A673 (cell line): ENCODE measurements around the gene GSTM5. TPM values are rescaled to one million over a fixed set of nuclear protein-coding genes. Genes with fewer than 3 reads are reported as not detected.
"Not testable (repeated sequence)": the region's sequence is repeated elsewhere in the genome, so short reads cannot be mapped to it uniquely, and the experiment has no call there.

Source experiments
- BruUV-seq: library from RNA; stranded (reverse); fragments of 400-500 nt; replicated peaks from 2 replicates; lab custom pipeline; 2021; lab: Mats Ljungman, UMichigan
- CTCF ChIA-PET: fragments of 300-600 bp; sonication (Branson Sonifier 250); formaldehyde crosslinking; loops from one replicate; lab custom pipeline; 2022; ENCODE audit warnings: antibody characterized with exemption; lab: Charles Lee
- POLR2A ChIA-PET: fragments of 300-600 bp; sonication (Branson Sonifier 250); formaldehyde crosslinking; loops from one replicate; lab custom pipeline; 2022; ENCODE audit warnings: antibody characterized with exemption; ENCODE audit not compliant: low non-redundant PET; lab: Charles Lee
- DNase-seq: peaks from one replicate; pipeline ENCODE4 v3.0.0-alpha.2; 2015; ENCODE audit warnings: low spot score
- H3K27ac ChIP-seq: fragments of 200-600 bp; sonication (generic); 2 replicates; pipeline ENCODE4 v1.5.1; 2016; ENCODE audit warnings: mixed run types, low read depth, mild to moderate bottlenecking, mixed read lengths, antibody characterized with exemption, low read length; ENCODE audit not compliant: poor library complexity, severe bottlenecking
- H3K27me3 ChIP-seq: fragments of 200-600 bp; sonication (generic); replicated peaks from 2 replicates; pipeline ENCODE4 v1.6.1; 2017; ENCODE audit warnings: mixed run types, low read depth, mild to moderate bottlenecking, mixed read lengths, antibody characterized with exemption, low read length; ENCODE audit not compliant: insufficient read depth, poor library complexity
- H3K36me3 ChIP-seq: fragments of 200-600 bp; sonication (generic); 2 replicates; pipeline ENCODE4 v1.6.1; 2016; ENCODE audit warnings: mixed run types, mild to moderate bottlenecking, mixed read lengths, antibody characterized with exemption, low read length; ENCODE audit not compliant: insufficient read depth, poor library complexity, severe bottlenecking
- H3K4me1 ChIP-seq: fragments of 200-600 bp; sonication (generic); 2 replicates; pipeline ENCODE4 v1.6.1; 2017; ENCODE audit warnings: mixed run types, mild to moderate bottlenecking, mixed read lengths, antibody characterized with exemption, low read length; ENCODE audit not compliant: insufficient read depth, poor library complexity, severe bottlenecking
- H3K4me3 ChIP-seq: fragments of 200-600 bp; sonication (generic); 2 replicates; pipeline ENCODE4 v1.5.1; 2016; ENCODE audit warnings: low read depth, mixed run types, mild to moderate bottlenecking, mixed read lengths, low read length; ENCODE audit not compliant: poor library complexity, severe bottlenecking
- H3K9me3 ChIP-seq: fragments of 200-600 bp; sonication (generic); 2 replicates; pipeline ENCODE4 v1.6.1; 2016; ENCODE audit warnings: mixed run types, low read depth, mild to moderate bottlenecking, mixed read lengths, antibody characterized with exemption, low read length; ENCODE audit not compliant: poor library complexity, severe bottlenecking
- CTCF ChIP-seq: fragments of 300-800, 200-600 bp; sonication (generic); conservative IDR thresholded peaks from 2 replicates; pipeline ENCODE4 v1.5.1; 2017; ENCODE audit warnings: low read depth, mild to moderate bottlenecking, antibody characterized with exemption, low read length, moderate library complexity, mixed read lengths
- EZH2 ChIP-seq: fragments of 200-600 bp; sonication (generic); IDR thresholded peaks from 2 replicates; pipeline ENCODE4 v1.6.1; 2017; ENCODE audit warnings: borderline replicate concordance, low read depth, mild to moderate bottlenecking, mixed read lengths, antibody characterized with exemption, low read length; ENCODE audit not compliant: poor library complexity, severe bottlenecking
- intact Hi-C: fragments of 100-400 bp; cut with micrococcal nuclease; formaldehyde crosslinking; loops from one replicate; pipeline ENCODE4 v1.10.0; 2022; ENCODE audit not compliant: unreplicated experiment
- total RNA-seq: library from RNA; stranded (reverse); gene quantifications from 2 replicates; pipeline ENCODE4 v1.2.3, GENCODE V29; 2021

GSTM5 gene
- total RNA-seq, 1 experiment from 2014 or later: 0.43 TPM

- Histone ChIP-seq H3K4me1 (peaks cover 6% of the 10 kb centered on the region), H3K4me3 (no peak overlapping the region), H3K36me3 (no peaks in the 10 kb centered on the region), H3K27ac (no peak overlapping the region), H3K9me3 (no peaks in the 10 kb centered on the region), H3K27me3 (no peaks in the 10 kb centered on the region)
- TF ChIP-seq CTCF (no peak), EZH2 (no peak)
- intact Hi-C loops: no loop called here
- POLR2A ChIA-PET: no interaction called here
- CTCF ChIA-PET: no interaction called here
- no peak for DNase-seq
- BruUV-seq: no TSS peak
Measured at GRCh38 chr1:109705411-109705810, 6.6 kb upstream of the GSTM5 start.

GRCh38 chr1:109708949-109709348 is 3.1 kb upstream of the GSTM5 start:
- intact Hi-C loops, H3K27me3 ChIP-seq, DNase-seq, H3K4me1 ChIP-seq, H3K27ac ChIP-seq, H3K4me3 ChIP-seq, H3K36me3 ChIP-seq, BruUV-seq, POLR2A ChIA-PET, CTCF ChIA-PET, H3K9me3 ChIP-seq: not testable (repeated sequence)

- intact Hi-C loops: not testable (repeated sequence)
Measured at GRCh38 chr1:109709822-109710221, 2.2 kb upstream of the GSTM5 start.

GRCh38 chr1:109712321-109712864 is 342 bp downstream of the GSTM5 start:
- Histone ChIP-seq H3K27me3 (no peaks in the 10 kb centered on the region), H3K9me3 (no peaks in the 10 kb centered on the region), H3K27ac (no peak overlapping the region), H3K4me1 (no peaks in the 10 kb centered on the region), H3K4me3 (no peak overlapping the region), H3K36me3 (no peaks in the 10 kb centered on the region)
- TF ChIP-seq CTCF (no peak), EZH2 (no peak)
- ChIA-PET POLR2A (interaction anchor here (0.6 kb wide), 1 partner anchor 25 kb away, joined by 16 read pairs; the partner anchor contains the start of gene GSTM1), CTCF (interaction anchor here (1.1 kb wide), 1 partner anchor 25 kb away, joined by 8 read pairs; the partner anchor contains the start of gene GSTM1)
- no TSS peak for BruUV-seq
- no peak for DNase-seq
- intact Hi-C loops: no loop called here

More at GRCh38 chr1:109709822-109710221, 2.2 kb upstream of the GSTM5 start:
- H3K9me3 ChIP-seq, H3K27ac ChIP-seq, CTCF ChIA-PET, H3K4me3 ChIP-seq, POLR2A ChIA-PET, DNase-seq, BruUV-seq, H3K36me3 ChIP-seq, H3K27me3 ChIP-seq, H3K4me1 ChIP-seq: not testable (repeated sequence)
